Measurements from ENCODE around the gene CERS4.
A peak's percentile ranks its signal among the peaks of the same experiment; 100 is the strongest.
"Not testable (repeated sequence)": the region's sequence is repeated elsewhere in the genome, so short reads cannot be mapped to it uniquely, and the experiment has no call there.

CERS4 gene

GRCh38 chr19:8269724-8270123 lies 60.6 kb downstream of the CERS4 start:
- DNase-seq, result no peak

GRCh38 chr19:8276508-8276907 lies 67.3 kb downstream of the CERS4 start:
- not testable (repeated sequence) for DNase-seq

- DNase-seq, result not testable (repeated sequence)
Measured at GRCh38 chr19:8291337-8291736, 82.2 kb downstream of the CERS4 start.

DNA sequence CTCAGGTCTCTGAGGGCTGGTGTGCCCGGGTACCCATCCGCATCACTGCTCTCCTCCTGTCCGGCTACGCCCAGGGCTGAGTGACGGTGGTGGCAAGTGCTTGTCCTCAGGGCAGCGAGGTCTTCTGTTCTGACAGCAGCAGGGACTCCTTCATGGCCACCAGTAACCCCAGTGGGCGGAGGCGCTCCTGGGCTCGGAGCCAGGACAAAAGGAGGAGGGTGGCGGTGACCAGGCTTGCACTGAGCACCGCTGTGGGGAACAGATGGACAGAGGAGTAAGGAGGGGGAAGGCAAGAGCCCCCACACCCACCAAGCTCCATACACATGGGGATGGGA lies 93.2 kb downstream of the CERS4 start:
- no peak for DNase-seq

GRCh38 chr19:8302734-8303133 lies 93.6 kb downstream of the CERS4 start:
- no peak for DNase-seq

GRCh38 chr19:8304841-8305621 lies 95.9 kb downstream of the CERS4 start:
- DNase-seq, result no peak

DNA sequence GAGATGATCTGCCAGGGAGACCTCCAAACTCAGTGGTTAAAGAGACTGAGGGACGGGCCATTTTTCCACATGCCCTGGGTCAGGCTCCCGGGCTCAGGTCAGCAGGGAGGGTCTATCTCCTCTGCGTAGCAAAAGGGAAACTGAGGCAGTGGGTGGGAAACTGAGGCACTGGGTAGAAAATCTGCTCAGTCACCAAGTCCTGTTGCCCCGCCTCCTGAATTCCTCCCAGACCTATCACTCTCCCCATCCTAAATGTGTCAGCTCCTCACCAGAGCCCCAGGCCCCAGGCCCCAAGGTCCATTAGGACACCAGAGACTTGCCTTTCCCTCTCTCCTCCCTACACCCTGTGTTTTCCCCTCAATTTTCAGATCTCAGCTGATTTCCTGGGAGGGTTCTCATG lies 96.6 kb downstream of the CERS4 start:
- no peak for DNase-seq

- DNase-seq, result no peak
Measured at GRCh38 chr19:8306235-8307054, 97.3 kb downstream of the CERS4 start.

DNA sequence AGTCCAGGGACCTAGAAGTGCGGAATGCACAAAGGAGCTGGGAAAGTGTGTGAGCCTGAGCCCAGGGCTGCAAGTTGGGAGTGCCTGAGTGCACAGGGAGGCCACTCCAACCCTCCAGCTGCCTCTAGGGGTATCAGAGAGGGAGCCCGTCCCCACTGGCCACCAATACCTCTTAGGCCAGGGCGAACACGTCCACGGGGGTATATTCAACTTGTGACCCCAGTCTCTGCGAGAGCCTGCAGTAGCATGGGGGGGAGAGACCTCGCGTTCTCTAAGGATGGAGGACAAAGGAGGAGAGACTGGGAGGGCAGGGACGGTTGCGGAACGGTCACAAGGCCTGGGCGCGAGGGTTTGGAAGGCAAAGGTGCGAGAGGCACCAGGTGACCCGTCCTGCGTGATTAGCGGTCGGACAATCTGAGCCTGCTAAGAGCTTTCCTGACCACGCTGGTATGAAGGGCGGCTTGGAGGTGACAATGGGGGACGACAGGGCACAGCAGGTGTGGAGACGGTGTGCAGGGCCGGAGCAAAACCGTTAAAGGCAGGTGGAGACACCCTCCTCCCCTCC lies 98.3 kb downstream of the CERS4 start:
- no peak for DNase-seq

GRCh38 chr19:8307965-8308866 lies 99.0 kb downstream of the CERS4 start, which contains the start of gene CD320:
TSS of gene CD320 (minus strand) at chr19:8308358. CDS start at chr19:8308290, 68 bp downstream.
- peak; percentile 96 for DNase-seq

GRCh38 chr19:8308891-8309291 lies 99.7 kb downstream of the CERS4 start:
- DNase-seq, result no peak

- no peak for DNase-seq
Measured at GRCh38 chr19:8310342-8311055, 101.3 kb downstream of the CERS4 start.

- DNase-seq, result no peak
Measured at GRCh38 chr19:8311461-8312260, 102.5 kb downstream of the CERS4 start.

All from NCI-H2171 treated with DMSO at 0.1 percent for 48 hours (cell line).